NCI-H748 (cell line): ENCODE measurements around the gene SMARCD2.
"Not testable (repeated sequence)": the region's sequence is repeated elsewhere in the genome, so short reads cannot be mapped to it uniquely, and the experiment has no call there.

Source experiments
- DNase-seq: peaks from one replicate; lab custom pipeline; 2025; ENCODE audit not compliant: unreplicated experiment; lab: John Stamatoyannopoulos, UW

SMARCD2 gene

DNA sequence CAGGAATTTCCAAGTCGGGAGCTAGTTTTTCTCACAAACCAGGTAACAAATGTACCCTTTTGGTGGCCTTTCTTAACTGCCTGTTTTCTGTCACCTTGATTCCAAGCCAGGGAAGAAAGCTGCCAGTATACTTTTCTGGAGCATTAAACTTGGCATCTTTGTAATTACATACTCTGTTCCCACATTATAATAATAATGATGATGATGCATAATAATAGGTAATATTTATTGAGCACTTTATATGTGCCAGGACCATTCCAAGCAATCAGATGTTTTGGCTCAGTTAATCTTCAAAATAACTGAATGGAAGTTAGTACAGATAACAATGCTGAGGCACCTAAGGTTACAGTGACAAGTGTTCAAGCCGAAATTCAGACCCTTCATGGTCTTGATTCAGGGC lies 26.4 kb downstream of the SMARCD2 start:
- no peak for DNase-seq

DNA sequence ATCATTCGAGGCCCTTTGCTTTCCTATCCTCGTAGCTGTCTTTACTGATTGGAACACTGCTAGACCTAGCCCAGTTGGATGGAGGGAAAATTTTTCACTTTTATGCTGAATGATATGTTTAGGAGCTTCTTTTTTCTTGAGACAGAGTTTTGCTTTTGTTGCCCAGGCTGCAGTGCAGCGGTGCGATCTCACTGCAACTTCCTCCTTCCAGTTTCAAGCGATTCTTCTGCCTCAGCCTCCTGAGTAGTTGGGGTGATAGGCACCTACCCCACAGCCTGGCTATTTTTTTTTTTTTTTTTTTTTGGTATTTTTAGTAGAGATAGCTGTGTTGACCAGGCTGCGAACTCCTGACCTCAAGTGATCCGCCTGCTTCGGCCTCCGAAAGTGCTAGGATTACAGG lies 32.5 kb downstream of the SMARCD2 start:
- no peak for DNase-seq

DNA sequence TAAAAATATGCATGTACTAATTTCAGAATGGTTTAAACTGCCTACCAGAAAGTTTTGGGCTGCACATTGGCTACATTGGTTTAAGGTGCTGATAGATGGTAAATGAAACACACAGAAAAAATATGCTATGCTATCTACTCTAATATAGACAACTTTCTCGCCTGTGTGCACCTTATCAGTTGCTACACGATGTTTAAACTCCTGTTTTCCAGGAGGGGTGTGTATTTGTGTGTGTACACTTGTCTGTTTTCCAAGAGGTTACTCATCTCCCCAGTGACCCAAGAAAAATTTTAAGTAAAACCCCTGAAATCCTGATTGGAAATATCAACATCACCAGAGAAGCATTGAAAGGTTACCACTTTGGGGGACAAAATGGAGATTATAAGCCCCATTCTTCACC lies 36.9 kb downstream of the SMARCD2 start:
- DNase-seq, result no peak

DNA sequence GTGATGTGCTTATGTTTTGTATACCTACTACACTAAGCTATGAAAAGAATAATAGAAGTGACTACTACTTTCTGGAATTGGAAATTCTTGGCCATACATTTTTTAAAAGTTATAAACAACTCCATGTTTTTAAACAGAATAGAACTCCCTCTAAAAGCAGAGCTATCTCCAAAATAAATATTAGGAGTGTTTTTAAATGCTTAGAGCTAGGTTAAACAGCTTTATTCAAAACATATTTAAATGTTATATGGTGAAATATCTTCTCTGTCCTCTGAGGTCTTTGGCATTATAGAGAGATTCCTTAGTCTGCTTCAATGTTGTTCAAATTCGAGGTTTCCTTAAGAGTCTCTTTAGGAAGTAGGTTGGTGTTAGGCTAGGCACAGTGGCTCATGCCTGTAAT lies 38.2 kb downstream of the SMARCD2 start:
- no peak for DNase-seq

DNA sequence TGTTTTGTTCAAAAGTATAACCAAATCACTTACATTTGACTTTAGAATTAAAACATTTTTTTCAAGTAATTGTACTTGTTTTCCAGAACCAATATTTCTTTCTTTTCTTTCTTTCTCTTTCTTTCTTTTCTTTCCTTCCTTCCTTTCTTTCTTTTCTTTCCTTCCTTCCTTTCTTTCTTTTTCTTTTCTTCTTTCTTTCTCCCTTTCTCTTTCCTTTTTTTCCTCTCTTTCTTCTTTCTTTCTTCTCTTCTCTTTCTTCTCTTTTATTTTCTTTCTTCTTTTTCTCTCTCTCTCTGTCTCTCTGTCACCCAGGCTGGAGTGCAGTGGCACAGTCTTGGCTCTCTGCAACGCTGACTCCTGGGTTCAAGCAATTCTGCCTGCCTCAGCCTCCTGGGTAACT lies 41.7 kb downstream of the SMARCD2 start:
- DNase-seq, result no peak

DNA sequence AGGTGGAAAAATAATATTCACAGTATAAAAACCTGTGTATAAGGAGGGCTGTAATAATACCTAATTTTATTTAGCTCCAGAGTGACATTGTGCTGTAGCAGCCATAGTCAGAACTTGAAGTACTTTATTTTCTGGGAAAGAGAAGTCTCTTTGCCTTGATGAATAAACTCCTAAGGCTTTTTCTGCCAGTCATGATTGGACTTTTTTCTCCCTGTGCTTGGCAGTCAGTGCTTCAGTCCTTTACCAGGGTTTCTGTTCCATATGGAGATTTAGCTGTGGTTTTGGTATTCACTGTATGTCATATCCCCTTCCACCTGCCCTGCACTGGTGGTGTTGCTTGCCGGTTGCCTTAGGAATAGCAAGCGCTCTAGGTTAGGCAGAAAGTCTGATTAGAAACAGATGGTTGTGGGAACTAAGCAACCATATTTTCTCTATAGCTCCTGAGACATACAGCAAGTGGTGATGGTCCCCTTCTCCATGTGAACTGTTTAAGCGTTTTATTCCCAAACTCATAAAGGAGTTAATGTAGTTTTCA lies 43.8 kb downstream of the SMARCD2 start:
- no peak for DNase-seq

DNA sequence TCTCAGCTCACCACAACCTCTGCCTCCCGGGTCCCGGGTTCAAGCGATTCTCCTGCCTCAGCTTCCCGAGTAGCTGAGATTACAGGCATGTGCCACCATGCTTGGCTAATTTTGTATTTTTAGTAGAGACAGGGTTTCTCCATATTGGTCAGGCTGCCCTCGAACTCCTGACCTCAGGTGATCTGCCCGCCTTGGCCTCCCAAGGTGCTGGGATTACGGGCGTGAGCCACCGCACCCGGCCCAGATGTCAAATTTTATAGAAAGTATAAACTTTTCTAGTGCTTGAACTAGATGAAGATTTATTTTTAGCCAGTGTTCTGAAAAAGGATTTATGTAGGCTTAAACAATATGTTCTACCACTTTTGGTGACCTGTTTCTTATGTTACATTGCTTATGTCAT lies 46.1 kb downstream of the SMARCD2 start:
- DNase-seq, result not testable (repeated sequence)

DNA sequence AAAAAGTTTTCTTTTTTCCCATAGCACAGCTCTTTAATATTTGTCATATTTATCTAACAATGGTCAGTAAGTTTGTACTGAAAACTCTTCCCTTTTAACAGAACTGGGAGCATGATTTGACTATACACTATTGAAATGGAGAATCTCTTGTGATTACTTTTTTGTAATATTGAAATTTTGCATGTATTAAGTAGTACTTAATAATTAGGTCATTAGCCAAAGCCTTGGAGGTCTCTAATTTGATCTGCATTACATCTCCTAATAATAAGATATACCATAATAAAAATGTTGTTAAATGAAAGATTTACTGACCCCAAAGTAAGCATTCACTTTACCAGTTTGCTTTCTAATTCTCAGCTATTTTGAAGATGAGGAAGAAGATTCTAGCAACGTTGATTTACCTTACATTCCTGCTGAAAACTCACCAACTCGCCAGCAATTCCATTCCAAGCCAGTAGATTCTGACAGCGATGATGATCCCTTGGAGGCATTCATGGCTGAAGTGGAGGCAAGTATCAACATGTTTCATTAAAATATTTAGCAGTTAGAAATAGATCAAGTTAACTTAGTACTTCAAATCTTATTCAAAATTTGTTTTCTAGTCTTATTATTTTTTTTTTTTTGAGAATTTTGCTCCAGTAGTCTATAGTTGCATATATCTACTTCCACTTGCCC lies 50.3 kb downstream of the SMARCD2 start:
- no peak for DNase-seq

DNA sequence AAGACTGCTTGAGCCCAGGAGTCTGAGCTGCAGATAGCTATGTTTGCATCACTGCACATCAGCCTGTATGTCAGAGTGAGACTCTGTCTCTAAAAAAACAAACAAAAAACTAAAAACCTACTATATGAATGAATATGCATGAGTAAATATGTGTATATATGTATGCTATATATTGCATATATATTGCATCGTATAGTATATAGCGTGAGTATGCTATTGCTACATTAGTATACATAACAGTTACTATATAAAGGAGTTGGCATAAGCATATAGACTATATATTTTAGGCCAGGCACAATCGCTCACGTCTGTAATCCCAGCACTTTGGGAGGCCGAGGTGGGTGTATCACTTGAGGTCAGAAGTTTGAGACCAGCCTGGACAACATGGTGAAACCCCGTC lies 52.4 kb downstream of the SMARCD2 start:
- no peak for DNase-seq

DNA sequence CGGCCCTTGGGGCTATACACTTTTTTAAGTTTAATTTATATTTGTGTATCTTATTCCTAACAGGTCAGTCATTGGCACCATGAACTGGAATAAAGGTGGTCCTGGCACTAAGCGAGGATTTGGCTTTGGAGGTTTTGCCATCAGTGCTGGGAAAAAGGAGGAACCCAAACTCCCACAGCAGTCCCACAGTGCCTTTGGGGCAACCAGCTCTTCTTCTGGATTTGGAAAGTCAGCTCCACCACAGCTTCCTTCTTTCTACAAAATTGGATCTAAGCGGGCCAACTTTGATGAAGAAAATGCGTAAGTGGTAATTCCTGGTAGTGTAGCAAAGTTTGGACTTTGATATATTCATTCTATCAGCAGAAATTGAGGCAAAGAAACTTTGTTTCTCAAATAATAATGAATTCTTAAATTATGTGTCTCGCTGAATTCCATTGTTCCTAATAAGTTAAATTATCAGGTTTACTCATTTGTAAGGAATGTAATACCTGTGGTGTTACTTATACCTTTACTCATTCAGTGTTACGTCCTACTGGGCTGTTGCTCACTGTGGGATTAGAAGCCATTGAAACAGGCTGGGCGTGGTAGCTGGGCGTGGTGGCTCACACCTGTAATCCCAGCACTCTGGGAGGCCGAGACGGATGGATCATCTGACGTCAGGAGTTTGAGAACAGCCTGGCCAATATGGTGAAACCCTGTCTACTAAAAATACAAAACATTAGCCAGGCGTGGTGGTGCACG lies 55.3 kb downstream of the SMARCD2 start:
- no peak for DNase-seq

DNA sequence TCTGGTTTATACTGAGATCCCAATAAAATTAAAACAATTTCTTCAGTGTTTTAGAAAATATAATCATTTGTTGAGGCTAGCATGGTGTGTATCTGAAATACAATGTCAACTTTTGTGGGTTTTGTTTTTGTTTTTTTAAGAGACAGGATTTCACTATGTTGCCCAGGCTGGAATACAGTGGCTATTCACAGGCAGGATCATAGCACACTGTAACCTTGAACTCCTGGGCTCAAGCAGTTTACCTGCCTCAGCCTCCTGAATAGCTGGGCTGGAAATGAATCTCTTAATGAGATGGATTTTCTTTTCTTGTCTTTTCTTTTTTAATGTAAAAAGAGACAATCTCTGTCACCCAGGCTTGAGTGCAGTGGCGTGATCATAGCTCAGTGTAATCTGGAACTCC lies 56.4 kb downstream of the SMARCD2 start:
- DNase-seq, result no peak

DNA sequence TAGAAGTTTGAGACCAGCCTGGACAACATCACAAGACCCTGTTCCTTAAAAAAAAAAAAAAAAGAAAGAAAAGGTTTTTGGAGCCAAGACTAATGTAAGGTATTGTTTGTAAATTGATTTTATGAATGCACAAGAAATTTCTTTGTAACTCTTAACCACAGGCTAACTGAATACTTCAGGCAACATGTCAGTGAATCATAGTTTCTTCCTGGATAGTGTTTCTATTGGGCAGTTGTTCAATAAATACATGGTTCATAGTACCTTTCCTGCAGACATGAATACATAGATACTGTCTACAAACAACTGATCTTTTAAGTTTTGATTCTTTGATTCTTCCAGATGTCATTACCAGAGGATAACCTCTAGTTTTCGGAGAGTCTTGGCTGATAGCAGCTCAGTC lies 56.9 kb downstream of the SMARCD2 start:
- DNase-seq, result no peak

DNA sequence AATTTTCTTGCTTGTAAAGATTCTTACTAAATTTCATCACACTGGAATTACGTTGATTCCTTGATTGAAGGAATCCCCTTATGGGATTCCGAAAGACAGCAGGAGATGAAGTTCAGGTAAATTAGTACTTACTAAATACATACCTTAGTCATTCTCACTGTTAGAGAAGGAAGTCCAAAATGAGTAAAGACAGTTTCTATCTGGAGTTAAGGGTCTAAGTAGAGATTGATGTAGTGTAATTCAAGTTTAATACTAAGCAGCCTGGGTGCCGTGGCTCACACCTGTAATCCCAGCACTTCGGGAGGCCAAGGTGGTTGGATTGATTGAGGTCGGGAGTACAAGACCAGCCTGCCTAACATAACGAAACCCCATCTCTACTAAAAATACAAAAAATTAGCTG lies 59.0 kb downstream of the SMARCD2 start:
- DNase-seq, result no peak
